ENCODE results near the gene SMIM10L2A. TPM values are rescaled to one million over a fixed set of nuclear protein-coding genes. Genes with fewer than 3 reads are reported as not detected.

SMIM10L2A gene
- total and polyA plus RNA-seq, 2 experiments from 2014 or later: 1.4 to 5.6 TPM

DNA sequence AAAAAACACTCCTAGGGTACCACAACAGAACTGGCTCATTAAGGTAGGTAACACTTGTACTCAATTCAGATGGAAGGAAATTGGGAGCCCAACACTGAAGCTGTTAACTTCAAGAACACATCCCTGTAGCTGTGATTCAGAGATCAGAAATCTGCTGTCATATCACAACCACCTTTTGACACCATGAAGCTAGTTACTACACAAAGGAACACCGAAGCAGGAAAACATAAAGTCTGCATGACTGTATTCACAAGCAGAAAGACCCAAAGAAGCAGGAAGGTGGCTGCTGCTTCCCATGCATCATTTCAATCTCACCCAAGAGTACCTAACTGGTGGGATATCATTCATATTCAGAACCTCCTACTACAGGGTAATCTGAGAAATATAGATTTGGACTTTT is 7.7 kb downstream of the SMIM10L2A start (continued):
- TF ChIP-seq, protein P1, sequence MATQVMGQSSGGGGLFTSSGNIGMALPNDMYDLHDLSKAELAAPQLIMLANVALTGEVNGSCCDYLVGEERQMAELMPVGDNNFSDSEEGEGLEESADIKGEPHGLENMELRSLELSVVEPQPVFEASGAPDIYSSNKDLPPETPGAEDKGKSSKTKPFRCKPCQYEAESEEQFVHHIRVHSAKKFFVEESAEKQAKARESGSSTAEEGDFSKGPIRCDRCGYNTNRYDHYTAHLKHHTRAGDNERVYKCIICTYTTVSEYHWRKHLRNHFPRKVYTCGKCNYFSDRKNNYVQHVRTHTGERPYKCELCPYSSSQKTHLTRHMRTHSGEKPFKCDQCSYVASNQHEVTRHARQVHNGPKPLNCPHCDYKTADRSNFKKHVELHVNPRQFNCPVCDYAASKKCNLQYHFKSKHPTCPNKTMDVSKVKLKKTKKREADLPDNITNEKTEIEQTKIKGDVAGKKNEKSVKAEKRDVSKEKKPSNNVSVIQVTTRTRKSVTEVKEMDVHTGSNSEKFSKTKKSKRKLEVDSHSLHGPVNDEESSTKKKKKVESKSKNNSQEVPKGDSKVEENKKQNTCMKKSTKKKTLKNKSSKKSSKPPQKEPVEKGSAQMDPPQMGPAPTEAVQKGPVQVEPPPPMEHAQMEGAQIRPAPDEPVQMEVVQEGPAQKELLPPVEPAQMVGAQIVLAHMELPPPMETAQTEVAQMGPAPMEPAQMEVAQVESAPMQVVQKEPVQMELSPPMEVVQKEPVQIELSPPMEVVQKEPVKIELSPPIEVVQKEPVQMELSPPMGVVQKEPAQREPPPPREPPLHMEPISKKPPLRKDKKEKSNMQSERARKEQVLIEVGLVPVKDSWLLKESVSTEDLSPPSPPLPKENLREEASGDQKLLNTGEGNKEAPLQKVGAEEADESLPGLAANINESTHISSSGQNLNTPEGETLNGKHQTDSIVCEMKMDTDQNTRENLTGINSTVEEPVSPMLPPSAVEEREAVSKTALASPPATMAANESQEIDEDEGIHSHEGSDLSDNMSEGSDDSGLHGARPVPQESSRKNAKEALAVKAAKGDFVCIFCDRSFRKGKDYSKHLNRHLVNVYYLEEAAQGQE (IDR thresholded peaks at IDR 0.05; ENCODE audit: unreplicated experiment): no peak
- TF ChIP-seq JUNB (IDR thresholded peaks at IDR 0.05; ENCODE audit: unreplicated experiment) (no peak), NANOG (IDR thresholded peaks at IDR 0.05; ENCODE audit: borderline replicate concordance) (no peak), CREB1 (CRISPR knock-in tag; IDR thresholded peaks at IDR 0.05; ENCODE audit: low read depth) (no peak), EZH2phosphoT487 (IDR thresholded peaks at IDR 0.05; ENCODE audit: unreplicated experiment) (no peak), ZNF331 (CRISPR knock-in tag; IDR thresholded peaks at IDR 0.05; ENCODE audit: low read depth) (no peak), ZNF114 (CRISPR knock-in tag; IDR thresholded peaks at IDR 0.05) (no peak)
- TF ChIP-seq, protein P2, sequence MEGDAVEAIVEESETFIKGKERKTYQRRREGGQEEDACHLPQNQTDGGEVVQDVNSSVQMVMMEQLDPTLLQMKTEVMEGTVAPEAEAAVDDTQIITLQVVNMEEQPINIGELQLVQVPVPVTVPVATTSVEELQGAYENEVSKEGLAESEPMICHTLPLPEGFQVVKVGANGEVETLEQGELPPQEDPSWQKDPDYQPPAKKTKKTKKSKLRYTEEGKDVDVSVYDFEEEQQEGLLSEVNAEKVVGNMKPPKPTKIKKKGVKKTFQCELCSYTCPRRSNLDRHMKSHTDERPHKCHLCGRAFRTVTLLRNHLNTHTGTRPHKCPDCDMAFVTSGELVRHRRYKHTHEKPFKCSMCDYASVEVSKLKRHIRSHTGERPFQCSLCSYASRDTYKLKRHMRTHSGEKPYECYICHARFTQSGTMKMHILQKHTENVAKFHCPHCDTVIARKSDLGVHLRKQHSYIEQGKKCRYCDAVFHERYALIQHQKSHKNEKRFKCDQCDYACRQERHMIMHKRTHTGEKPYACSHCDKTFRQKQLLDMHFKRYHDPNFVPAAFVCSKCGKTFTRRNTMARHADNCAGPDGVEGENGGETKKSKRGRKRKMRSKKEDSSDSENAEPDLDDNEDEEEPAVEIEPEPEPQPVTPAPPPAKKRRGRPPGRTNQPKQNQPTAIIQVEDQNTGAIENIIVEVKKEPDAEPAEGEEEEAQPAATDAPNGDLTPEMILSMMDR (conservative IDR thresholded peaks at IDR 0.05; ENCODE audit: low read depth in 2 of 2): no peak
- TF ChIP-seq, protein P3, sequence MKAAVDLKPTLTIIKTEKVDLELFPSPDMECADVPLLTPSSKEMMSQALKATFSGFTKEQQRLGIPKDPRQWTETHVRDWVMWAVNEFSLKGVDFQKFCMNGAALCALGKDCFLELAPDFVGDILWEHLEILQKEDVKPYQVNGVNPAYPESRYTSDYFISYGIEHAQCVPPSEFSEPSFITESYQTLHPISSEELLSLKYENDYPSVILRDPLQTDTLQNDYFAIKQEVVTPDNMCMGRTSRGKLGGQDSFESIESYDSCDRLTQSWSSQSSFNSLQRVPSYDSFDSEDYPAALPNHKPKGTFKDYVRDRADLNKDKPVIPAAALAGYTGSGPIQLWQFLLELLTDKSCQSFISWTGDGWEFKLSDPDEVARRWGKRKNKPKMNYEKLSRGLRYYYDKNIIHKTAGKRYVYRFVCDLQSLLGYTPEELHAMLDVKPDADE (IDR thresholded peaks at IDR 0.05): no peak

DNA sequence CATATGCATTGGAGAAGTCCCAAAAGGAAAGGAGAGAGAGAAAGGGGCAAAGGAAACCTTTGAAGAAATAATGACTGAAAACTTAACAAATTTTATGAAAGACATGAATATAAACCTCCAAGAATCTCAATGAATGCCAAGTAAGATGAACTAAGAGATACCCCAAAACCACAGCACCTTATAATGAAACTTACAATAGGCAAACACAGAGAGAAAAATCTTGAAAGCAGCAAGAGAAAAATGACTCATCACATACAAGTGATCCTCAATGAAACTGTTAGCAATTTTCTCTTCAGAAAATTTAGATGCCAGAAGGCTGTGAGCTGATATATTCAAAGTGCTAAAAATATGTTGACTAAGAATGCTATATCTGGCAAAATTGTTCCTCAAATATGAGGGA is 10.1 kb downstream of the SMIM10L2A start:
- Histone ChIP-seq H3K4me3 (no peak overlapping the region), H3K36me3 (ENCODE audit: insufficient read depth) (no peaks in the 10 kb centered on the region), H3K4me1 (ENCODE audit: insufficient read depth) (no peaks in the 10 kb centered on the region), H3K79me2 (replicated peaks; ENCODE audit: insufficient read depth) (no peaks in the 10 kb centered on the region), H4K20me1 (replicated peaks; ENCODE audit: insufficient read depth) (no peaks in the 10 kb centered on the region), H3K4me2 (no peak overlapping the region), H3F3A (replicated peaks; ENCODE audit: low read depth) (no peaks in the 10 kb centered on the region), H3K9me2 (ENCODE audit: insufficient read depth) (no peaks in the 10 kb centered on the region), H3K27me3 (ENCODE audit: insufficient read depth) (no peaks in the 10 kb centered on the region), H2AFZ (no peak overlapping the region), H3K27ac (ENCODE audit: low read depth) (no peak overlapping the region)
- H3K36me3 Mint-ChIP-seq (ENCODE audit: low read depth): no peaks in the 10 kb centered on the region
- TF ChIP-seq JUNB (IDR thresholded peaks at IDR 0.05; ENCODE audit: unreplicated experiment): no peak
- no peak for TF ChIP-seq EZH2 (IDR thresholded peaks at IDR 0.05; ENCODE audit: low read depth, unreplicated experiment)
- H3K27ac Mint-ChIP-seq: no peak overlapping the region
- H3K4me3 Mint-ChIP-seq: no peak overlapping the region
- H3K9me3 Mint-ChIP-seq: no peaks in the 10 kb centered on the region; the same call in 2 of the 3 replicates
- peaks cover 11% of the 10 kb centered on the region for H3K27me3 Mint-ChIP-seq (ENCODE audit: insufficient read depth, low read depth, poor library complexity)
- ATAC-seq (no peak), DNase-seq (ENCODE audit: low spot score) (no peak)
- H3K4me1 Mint-ChIP-seq: peaks cover 2% of the 10 kb centered on the region; the same call in 1 of the 3 replicates

All from GM23338 (cell line).